RWPE2 (cell line): ENCODE data around the gene ZC3H18.

Experiments
- ATAC-seq: fragments of 200-7000 bp; cut with Tn5 transposase; 3 replicates; pipeline ENCODE4 v1.9.1; 2021; ENCODE audit warnings: low read depth
- DNase-seq: peaks from one replicate; pipeline ENCODE4 v3.0.0-alpha.2; 2020; ENCODE audit warnings: low spot score
- H3K27ac ChIP-seq: fragments of 450-650 bp; 2 replicates; pipeline ENCODE4 v1.5.1; 2017; ENCODE audit warnings: mild to moderate bottlenecking; ENCODE audit not compliant: poor library complexity, severe bottlenecking
- H3K27me3 ChIP-seq: fragments of 250-450 bp; sonication (Bioruptor Pico); 2 replicates; pipeline ENCODE4 v1.5.1; 2021; ENCODE audit warnings: mild to moderate bottlenecking, moderate library complexity; ENCODE audit not compliant: insufficient read depth, poor library complexity, severe bottlenecking
- H3K36me3 ChIP-seq: fragments of 250-450 bp; sonication (Bioruptor Pico); 2 replicates; pipeline ENCODE4 v1.5.1; 2020; ENCODE audit warnings: low read depth, mild to moderate bottlenecking, moderate library complexity
- H3K4me1 ChIP-seq: fragments of 250-450 bp; sonication (Bioruptor Pico); 2 replicates; pipeline ENCODE4 v1.5.1; 2021; ENCODE audit warnings: mild to moderate bottlenecking, moderate library complexity; ENCODE audit not compliant: insufficient read depth, poor library complexity, severe bottlenecking
- H3K4me3 ChIP-seq: fragments of 250-450 bp; sonication (Bioruptor Pico); 2 replicates; pipeline ENCODE4 v1.5.1; 2021; ENCODE audit warnings: mild to moderate bottlenecking, moderate library complexity; ENCODE audit not compliant: severe bottlenecking
- H3K9me3 ChIP-seq: fragments of 250-450 bp; sonication (Bioruptor Pico); 2 replicates; pipeline ENCODE4 v1.5.1; 2021; ENCODE audit warnings: mild to moderate bottlenecking, moderate library complexity; ENCODE audit not compliant: severe bottlenecking
- TF ChIP-seq, protein P1 (sequence below): fragments of 450-650 bp; IDR thresholded peaks from one replicate; pipeline ENCODE4 v1.5.1; 2017; ENCODE audit warnings: mild to moderate bottlenecking, moderate library complexity; ENCODE audit not compliant: poor library complexity, severe bottlenecking

The ZC3H18 gene

DNA sequence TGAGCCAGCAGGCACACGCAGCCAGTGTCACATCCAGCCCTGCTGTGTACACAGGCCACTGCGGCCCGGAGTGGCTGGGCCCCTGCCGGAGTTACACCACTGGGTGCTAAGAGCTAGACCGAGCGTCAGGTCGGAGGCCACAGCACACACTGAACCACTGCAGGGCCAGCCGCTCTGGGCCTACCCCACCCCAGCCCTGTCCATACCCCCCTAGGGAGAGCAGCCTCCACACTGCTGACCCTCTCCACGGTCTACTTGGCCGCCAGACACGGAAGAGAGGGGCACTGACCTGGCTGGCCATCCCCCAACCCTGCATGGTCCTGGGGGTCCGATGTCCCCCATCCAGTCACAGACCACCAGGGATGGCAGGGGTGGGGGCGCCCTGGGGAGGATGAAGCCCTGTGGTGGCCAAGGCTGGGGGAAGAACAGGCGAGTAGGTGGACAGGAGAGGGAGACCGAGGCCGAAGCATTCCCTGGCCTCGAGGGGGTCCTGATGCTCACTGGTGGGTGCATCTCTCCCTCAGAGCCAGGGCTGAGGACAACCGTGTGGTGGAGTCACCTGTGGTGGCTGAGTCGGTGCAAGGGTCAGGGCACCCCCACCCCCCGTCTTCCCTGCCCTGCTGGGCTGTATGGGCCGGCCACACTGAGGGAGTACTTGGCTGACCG, 34.9 kb upstream of the ZC3H18 start:
- Histone ChIP-seq H3K36me3 (no peaks in the 10 kb centered on the region), H3K4me1 (peaks cover 5% of the 10 kb centered on the region), H3K27me3 (peaks cover 17% of the 10 kb centered on the region), H3K9me3 (no peaks in the 10 kb centered on the region), H3K27ac (peak overlapping the region; percentile 62), H3K4me3 (peak overlapping the region; percentile 99)
- TF ChIP-seq, protein P1, sequence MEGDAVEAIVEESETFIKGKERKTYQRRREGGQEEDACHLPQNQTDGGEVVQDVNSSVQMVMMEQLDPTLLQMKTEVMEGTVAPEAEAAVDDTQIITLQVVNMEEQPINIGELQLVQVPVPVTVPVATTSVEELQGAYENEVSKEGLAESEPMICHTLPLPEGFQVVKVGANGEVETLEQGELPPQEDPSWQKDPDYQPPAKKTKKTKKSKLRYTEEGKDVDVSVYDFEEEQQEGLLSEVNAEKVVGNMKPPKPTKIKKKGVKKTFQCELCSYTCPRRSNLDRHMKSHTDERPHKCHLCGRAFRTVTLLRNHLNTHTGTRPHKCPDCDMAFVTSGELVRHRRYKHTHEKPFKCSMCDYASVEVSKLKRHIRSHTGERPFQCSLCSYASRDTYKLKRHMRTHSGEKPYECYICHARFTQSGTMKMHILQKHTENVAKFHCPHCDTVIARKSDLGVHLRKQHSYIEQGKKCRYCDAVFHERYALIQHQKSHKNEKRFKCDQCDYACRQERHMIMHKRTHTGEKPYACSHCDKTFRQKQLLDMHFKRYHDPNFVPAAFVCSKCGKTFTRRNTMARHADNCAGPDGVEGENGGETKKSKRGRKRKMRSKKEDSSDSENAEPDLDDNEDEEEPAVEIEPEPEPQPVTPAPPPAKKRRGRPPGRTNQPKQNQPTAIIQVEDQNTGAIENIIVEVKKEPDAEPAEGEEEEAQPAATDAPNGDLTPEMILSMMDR: no peak
- ATAC-seq (no peak), DNase-seq (no peak)

DNA sequence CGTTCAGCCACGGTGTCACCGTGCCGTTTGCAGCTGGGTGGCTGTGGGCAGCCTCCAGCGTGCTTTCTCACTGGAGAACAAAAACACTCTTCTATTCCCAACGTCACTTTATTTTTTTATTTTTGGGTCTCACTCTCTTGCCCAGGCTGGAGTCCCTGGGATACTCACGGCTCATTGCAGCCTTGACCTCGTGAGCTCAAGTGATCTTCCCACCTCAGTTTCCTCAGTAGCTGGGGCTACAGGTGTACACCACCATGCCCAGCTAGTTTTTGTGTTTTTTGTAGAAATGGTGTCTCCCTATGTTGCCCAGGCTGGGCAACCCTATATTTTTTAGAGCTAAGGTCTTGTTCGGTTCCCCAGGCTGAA, 34.4 kb upstream of the ZC3H18 start:
- Histone ChIP-seq H3K36me3 (no peaks in the 10 kb centered on the region), H3K9me3 (no peaks in the 10 kb centered on the region), H3K4me3 (no peak overlapping the region), H3K27ac (no peak overlapping the region), H3K4me1 (peaks cover 5% of the 10 kb centered on the region), H3K27me3 (peaks cover 17% of the 10 kb centered on the region)
- DNase-seq (no peak), ATAC-seq (no peak)
- TF ChIP-seq, protein P1: no peak

DNA sequence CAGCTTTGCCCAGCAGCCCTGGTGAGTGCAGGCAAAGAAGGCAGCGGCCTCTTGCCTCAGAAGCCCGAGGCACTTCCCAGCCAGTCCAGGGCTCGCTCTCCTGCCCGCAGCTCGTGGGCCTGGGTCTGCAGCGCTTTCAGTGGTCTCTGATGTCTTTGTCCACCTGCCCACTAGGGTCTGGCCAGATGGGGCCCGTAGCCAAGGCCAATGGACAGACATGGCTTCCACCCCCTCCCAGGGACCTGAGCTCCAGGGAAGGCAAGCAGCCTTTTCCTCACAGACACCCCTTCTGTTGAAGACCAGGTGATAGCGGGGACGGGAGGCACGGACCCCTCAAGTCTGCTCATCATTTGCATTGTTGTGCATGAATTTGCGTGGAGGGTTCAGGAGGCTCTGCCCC, 33.7 kb upstream of the ZC3H18 start:
- H3K4me1 ChIP-seq: peaks cover 5% of the 10 kb centered on the region
- ATAC-seq (no peak), DNase-seq (no peak)
- TF ChIP-seq, protein P1: no peak
- H3K27me3 ChIP-seq: peaks cover 17% of the 10 kb centered on the region
- H3K27ac ChIP-seq: no peak overlapping the region
- no peak overlapping the region for H3K4me3 ChIP-seq
- no peaks in the 10 kb centered on the region for H3K36me3 ChIP-seq
- H3K9me3 ChIP-seq: no peaks in the 10 kb centered on the region

DNA sequence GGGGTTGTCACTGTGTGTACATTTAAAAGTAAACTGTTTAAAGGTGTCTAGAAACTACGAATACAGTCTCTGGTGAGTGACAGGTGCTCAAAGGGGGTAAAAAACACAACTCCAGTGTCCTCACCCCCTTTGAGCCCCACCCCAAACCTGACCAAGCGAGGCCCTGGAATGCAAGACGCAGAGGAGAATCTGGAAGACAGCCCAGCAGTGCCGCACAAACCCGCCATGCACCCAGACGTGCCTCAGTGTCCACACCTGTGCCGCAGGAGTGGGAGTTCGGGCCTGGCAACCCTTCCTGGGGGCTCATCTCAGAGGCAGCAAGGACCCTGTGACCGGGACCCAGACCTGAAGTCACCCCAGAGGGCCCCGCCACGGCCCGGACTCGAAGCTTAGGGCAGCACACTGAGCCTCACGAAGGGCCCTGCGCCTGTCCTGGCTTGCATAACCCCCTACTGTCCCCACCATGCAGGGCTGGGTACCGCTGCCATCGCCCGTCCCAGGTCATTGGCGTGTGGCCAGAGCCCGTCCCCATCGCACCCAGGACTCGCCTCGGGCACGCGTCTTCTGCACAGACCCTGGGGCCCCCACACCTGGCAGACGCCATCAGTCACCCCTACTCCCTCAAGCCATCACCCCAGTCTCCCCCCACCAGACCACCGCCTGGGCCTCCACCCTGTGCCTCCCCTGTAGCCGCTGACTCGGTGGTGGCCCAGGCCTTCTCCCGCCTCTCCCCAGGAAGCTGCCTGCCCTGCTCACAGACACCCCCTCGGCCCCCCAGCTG, 33.0 kb upstream of the ZC3H18 start:
- no peak overlapping the region for H3K27ac ChIP-seq
- TF ChIP-seq, protein P1: no peak
- H3K36me3 ChIP-seq: no peaks in the 10 kb centered on the region
- no peak overlapping the region for H3K4me3 ChIP-seq
- peak; percentile 15; the same call in 1 of the 3 replicates for ATAC-seq
- peaks cover 5% of the 10 kb centered on the region for H3K4me1 ChIP-seq
- no peaks in the 10 kb centered on the region for H3K9me3 ChIP-seq
- peaks cover 17% of the 10 kb centered on the region for H3K27me3 ChIP-seq
- no peak for DNase-seq

DNA sequence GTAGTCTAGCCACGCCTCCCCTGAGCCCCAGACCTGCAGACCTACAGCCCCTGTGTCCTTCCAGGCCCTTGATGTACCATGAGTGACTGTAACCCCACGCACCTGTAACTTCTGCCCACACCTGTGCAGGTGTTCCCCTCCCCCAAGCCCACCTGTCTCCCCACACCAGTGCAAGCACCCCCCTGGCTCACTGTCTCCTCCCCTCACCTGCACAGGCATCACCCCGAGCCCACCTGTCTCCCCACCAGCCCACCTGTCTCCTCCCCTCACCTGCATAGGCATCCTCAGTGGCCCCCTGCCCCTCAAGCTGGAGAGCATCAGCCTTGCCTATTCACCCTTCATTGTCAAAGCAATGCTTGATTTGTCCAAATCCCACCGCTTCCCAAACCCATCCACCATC, 32.3 kb upstream of the ZC3H18 start:
- no peak overlapping the region for H3K4me3 ChIP-seq

More for the DNA sequence above, 32.3 kb upstream of the ZC3H18 start:
- DNase-seq: no peak
- no peak for ATAC-seq
- Histone ChIP-seq H3K4me1 (peaks cover 5% of the 10 kb centered on the region), H3K36me3 (no peaks in the 10 kb centered on the region), H3K9me3 (peaks cover 2% of the 10 kb centered on the region), H3K27ac (no peak overlapping the region), H3K27me3 (peaks cover 17% of the 10 kb centered on the region)
- TF ChIP-seq, protein P1: no peak
